KMS-11 (cell line): Measurements from ENCODE around the gene PLXDC1.

ENCODE experiments used
- H2AFZ ChIP-seq: fragments of 200-600 bp; sonication (generic); 2 replicates; pipeline ENCODE4 v1.6.1; 2016; ENCODE audit warnings: antibody characterized with exemption, mixed run types, low read depth
- H3K27ac ChIP-seq: fragments of 200-600 bp; sonication (generic); 2 replicates; pipeline ENCODE4 v1.6.1; 2016; ENCODE audit warnings: mild to moderate bottlenecking, mixed run types
- H3K27me3 ChIP-seq: fragments of 200-600 bp; sonication (generic); 2 replicates; pipeline ENCODE4 v1.6.1; 2017; ENCODE audit warnings: mild to moderate bottlenecking, low read depth, mixed run types, moderate library complexity; ENCODE audit not compliant: insufficient read depth
- H3K36me3 ChIP-seq: fragments of 200-600 bp; sonication (generic); 2 replicates; pipeline ENCODE4 v1.6.1; 2017; ENCODE audit warnings: mild to moderate bottlenecking, mixed run types; ENCODE audit not compliant: insufficient read depth
- H3K4me1 ChIP-seq: fragments of 200-600 bp; sonication (generic); 2 replicates; pipeline ENCODE4 v1.6.1; 2016; ENCODE audit warnings: mild to moderate bottlenecking, low read depth, mixed run types; ENCODE audit not compliant: poor library complexity, severe bottlenecking
- H3K4me2 ChIP-seq: fragments of 200-600 bp; sonication (generic); 2 replicates; pipeline ENCODE4 v1.7.0; 2016; ENCODE audit warnings: mild to moderate bottlenecking, mixed run types
- H3K4me3 ChIP-seq: fragments of 200-600 bp; sonication (generic); IDR thresholded peaks from 2 replicates; pipeline ENCODE4 v1.6.1; 2017; ENCODE audit warnings: low read depth, low read length, mixed read lengths; ENCODE audit not compliant: insufficient read depth
- H3K79me2 ChIP-seq: fragments of 200-600 bp; sonication (generic); 2 replicates; pipeline ENCODE4 v1.6.1; 2016; ENCODE audit warnings: low read depth, mixed run types; ENCODE audit not compliant: insufficient read depth
- H3K9ac ChIP-seq: fragments of 200-600 bp; sonication (generic); 2 replicates; pipeline ENCODE4 v1.6.1; 2016; ENCODE audit warnings: mild to moderate bottlenecking, mixed run types
- H4K20me1 ChIP-seq: fragments of 200-600 bp; sonication (generic); 2 replicates; pipeline ENCODE4 v1.6.1; 2016; ENCODE audit warnings: mild to moderate bottlenecking, mixed run types; ENCODE audit not compliant: insufficient read depth
- TF ChIP-seq, protein P1 (sequence below): fragments of 200-600 bp; sonication (generic); conservative IDR thresholded peaks from 2 replicates; pipeline ENCODE4 v1.6.1; 2017; ENCODE audit warnings: low read depth, mild to moderate bottlenecking, antibody characterized with exemption, low read length, moderate library complexity, mixed read lengths

PLXDC1 gene

GRCh38 chr17:39014044-39014794 lies 137.2 kb downstream of the PLXDC1 start:
- Histone ChIP-seq H3K9ac (no peak overlapping the region), H3K4me2 (no peak overlapping the region), H2AFZ (no peak overlapping the region), H3K27me3 (no peaks in the 10 kb centered on the region), H3K36me3 (no peaks in the 10 kb centered on the region), H4K20me1 (no peaks in the 10 kb centered on the region), H3K4me1 (no peaks in the 10 kb centered on the region), H3K27ac (no peak overlapping the region), H3K4me3 (no peak overlapping the region), H3K79me2 (no peaks in the 10 kb centered on the region)
- TF ChIP-seq, protein P1, sequence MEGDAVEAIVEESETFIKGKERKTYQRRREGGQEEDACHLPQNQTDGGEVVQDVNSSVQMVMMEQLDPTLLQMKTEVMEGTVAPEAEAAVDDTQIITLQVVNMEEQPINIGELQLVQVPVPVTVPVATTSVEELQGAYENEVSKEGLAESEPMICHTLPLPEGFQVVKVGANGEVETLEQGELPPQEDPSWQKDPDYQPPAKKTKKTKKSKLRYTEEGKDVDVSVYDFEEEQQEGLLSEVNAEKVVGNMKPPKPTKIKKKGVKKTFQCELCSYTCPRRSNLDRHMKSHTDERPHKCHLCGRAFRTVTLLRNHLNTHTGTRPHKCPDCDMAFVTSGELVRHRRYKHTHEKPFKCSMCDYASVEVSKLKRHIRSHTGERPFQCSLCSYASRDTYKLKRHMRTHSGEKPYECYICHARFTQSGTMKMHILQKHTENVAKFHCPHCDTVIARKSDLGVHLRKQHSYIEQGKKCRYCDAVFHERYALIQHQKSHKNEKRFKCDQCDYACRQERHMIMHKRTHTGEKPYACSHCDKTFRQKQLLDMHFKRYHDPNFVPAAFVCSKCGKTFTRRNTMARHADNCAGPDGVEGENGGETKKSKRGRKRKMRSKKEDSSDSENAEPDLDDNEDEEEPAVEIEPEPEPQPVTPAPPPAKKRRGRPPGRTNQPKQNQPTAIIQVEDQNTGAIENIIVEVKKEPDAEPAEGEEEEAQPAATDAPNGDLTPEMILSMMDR = no peak
